ENCODE results near the gene MYO3B.

The MYO3B gene

DNA sequence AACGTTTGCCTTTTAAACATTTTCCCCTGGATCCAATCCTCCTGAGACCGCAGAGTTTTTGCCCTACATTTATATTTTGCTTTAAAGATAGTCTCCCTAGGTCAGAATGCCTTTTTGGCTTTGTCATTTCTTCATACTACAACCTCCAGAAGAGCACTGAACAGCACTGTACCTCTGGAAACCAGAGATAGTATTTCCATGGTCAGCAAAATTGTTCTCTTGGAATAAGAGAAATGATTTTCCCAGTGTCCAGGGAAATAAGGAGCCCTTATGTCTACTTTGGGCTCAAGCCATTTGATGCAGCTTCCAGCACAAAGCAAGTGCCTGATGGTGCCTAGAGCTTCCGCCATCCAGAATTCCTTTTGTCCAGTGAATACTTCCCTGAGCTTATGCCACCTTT, 461.7 kb downstream of the MYO3B start:
- no peak overlapping the region for H3K4me3 ChIP-seq (ENCODE audit: low read depth, low read length)
- TF ChIP-seq, protein P1, sequence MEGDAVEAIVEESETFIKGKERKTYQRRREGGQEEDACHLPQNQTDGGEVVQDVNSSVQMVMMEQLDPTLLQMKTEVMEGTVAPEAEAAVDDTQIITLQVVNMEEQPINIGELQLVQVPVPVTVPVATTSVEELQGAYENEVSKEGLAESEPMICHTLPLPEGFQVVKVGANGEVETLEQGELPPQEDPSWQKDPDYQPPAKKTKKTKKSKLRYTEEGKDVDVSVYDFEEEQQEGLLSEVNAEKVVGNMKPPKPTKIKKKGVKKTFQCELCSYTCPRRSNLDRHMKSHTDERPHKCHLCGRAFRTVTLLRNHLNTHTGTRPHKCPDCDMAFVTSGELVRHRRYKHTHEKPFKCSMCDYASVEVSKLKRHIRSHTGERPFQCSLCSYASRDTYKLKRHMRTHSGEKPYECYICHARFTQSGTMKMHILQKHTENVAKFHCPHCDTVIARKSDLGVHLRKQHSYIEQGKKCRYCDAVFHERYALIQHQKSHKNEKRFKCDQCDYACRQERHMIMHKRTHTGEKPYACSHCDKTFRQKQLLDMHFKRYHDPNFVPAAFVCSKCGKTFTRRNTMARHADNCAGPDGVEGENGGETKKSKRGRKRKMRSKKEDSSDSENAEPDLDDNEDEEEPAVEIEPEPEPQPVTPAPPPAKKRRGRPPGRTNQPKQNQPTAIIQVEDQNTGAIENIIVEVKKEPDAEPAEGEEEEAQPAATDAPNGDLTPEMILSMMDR (IDR thresholded peaks at IDR 0.05; ENCODE audit: control insufficient read depth, extremely low read depth, insufficient read depth): no peak
- no peak for DNase-seq (ENCODE audit: low read depth)

DNA sequence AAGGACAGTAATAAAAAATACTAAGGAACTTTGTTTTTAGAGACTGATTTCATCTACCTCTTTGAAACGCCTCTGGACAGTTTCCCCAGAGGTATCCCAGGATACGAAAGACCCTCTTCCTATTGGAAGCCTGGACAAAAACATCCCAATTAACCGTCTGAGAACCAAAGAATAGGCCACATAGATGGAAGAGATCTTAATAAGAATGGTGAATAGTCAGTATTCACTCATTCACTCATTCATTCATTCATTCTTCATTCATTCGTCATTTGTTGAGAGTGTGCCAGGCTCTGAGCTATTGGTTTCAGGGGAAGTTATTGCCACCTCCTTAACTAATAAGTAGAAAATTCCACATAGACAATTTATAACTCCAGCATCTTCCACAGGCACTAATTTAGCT, 464.0 kb downstream of the MYO3B start:
- TF ChIP-seq, protein P1 (IDR thresholded peaks at IDR 0.05; ENCODE audit: control insufficient read depth, extremely low read depth, insufficient read depth): no peak
- DNase-seq (ENCODE audit: low read depth): no peak
- H3K4me3 ChIP-seq (ENCODE audit: low read depth, low read length): no peak overlapping the region

DNA sequence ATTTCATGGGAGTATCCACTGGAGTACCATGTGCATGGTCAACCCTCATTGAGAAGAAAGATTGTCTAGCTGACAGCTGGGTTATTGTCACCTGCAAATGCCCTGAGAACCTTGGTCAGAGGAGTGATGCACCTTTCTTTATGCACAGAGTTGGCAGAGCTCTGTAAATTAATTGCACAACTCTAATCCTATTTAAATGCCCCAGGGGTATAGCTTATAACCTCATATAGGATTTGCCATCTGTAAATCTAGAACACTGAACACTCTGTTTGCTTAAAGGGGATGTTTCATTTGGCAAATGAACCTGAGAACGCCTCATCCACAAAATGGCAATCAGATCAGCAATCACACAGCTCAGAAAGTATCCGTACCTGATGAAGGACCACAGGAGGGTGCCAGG, 465.4 kb downstream of the MYO3B start:
- DNase-seq (ENCODE audit: low read depth): no peak
- H3K4me3 ChIP-seq (ENCODE audit: low read depth, low read length): no peak overlapping the region
- TF ChIP-seq, protein P1 (IDR thresholded peaks at IDR 0.05; ENCODE audit: control insufficient read depth, extremely low read depth, insufficient read depth): no peak

DNA sequence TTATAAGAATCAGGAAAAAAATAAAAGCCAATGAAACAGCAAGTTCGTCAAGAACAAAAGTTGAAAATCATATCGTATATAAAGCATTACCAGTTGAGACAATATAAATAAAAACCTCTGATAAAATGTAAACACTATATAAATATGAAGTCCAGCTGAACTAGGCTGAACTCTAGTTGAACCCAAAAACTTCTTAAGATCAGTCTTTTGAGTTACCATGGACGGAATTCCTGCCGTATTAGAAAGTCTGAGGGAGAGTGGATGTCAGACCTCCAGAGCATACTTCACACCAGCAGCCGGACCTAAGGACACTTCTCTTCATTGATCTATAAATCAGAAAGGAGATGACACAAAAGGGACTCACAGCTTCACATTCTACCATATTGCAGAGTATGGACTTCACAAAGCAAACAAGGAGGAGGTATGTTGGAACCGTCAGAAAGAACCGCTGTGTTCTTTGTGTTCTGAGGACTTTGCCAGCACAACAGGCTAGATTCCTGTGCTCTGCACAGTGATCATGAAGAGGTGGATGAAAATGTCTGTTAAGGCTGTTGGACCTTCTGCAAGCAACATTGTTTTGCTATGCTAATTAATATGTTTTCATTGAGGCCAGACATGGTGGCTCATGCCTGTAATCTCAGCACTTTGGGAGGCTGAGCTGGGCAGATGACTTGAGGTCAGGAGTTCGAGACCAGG, 469.9 kb downstream of the MYO3B start:
- no peak for DNase-seq (ENCODE audit: low read depth)
- TF ChIP-seq, protein P1 (IDR thresholded peaks at IDR 0.05; ENCODE audit: control insufficient read depth, extremely low read depth, insufficient read depth): no peak
- H3K4me3 ChIP-seq (ENCODE audit: low read depth, low read length): no peak overlapping the region

DNA sequence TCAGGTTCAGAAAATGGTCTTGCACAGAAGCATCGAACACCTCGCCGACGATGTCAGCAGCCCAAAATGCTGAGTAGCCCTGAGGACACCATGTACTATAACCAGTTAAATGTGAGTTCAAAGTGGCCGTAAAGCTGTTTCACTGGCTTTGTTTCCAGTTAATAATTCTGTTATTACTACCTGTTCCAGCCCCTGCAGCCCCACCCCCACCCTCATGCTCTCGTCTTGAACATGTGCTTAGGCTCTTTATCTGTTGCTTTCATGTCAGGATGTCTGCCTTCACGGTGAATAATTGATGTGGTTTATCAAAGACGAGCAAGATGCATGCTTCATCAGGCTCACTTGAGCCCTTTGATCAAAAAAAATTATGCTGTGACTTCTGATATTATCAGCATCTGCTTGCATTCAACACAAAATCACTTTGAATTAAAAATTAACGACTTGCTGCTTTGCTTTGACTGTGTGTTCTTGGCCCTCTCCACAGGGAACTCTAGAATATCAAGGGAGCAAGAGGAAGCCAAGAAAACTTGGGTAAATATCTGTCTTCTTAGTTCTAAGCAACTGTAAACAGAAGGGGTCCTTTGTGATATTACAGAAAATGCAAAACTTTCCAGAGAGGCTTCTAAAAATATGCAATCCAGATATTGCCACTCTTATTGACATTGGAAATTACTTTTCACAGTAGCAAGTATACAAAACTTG, 473.8 kb downstream of the MYO3B start:
- TF ChIP-seq, protein P1 (IDR thresholded peaks at IDR 0.05; ENCODE audit: control insufficient read depth, extremely low read depth, insufficient read depth): no peak
- no peak for DNase-seq (ENCODE audit: low read depth)
- H3K4me3 ChIP-seq (ENCODE audit: low read depth, low read length): no peak overlapping the region

DNA sequence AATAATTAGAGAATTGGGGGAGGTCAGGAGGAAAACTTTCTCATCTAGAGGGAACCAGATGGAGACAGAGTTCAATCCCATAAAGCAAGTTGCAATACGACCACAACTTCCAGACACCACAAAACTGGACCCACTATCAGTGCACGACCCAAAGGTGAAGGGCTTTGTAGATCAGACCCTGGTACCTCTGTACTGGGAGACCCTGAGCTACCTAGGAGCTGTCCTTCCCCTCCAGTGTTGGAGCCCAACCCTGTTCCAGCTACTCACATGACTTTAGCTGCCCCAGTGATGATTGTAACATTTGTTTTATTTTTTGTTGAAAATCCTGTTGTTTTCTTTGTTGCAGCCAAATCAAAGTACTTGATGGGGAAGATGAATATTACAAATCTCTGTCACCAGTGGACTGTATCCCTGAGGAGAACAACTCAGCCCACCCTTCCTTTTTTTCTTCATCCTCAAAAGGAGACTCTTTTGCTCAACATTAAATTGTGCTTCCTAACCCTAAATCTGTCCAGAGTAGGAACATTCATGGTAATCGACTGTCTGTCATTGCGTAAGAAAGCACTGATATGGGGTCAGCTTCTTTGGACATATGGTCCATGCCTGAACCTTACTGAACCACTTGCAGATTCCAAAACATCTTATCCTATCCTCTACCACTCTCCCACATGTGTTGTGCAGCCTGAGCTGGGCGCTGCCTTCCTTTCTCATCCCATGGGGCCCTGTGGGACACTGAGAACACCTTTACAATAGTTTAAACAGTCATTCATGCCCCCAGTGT, 474.9 kb downstream of the MYO3B start:
- no peak overlapping the region for H3K4me3 ChIP-seq (ENCODE audit: low read depth, low read length)
- DNase-seq (ENCODE audit: low read depth): no peak
- TF ChIP-seq, protein P1 (IDR thresholded peaks at IDR 0.05; ENCODE audit: control insufficient read depth, extremely low read depth, insufficient read depth): no peak

Measured in LNCaP clone FGC (cell line).